Glutamatergic neuron (in vitro differentiated cells): ENCODE measurements around the gene EFNB2. TPM values are rescaled to one million over a fixed set of nuclear protein-coding genes. Genes with fewer than 3 reads are reported as not detected.

ENCODE experiments used
- DNase-seq: peaks from one replicate; pipeline ENCODE4 v3.0.0; 2022
- H3K27ac Mint-ChIP-seq: one replicate; pipeline ENCODE4 v1.8.0; 2020; ENCODE audit warnings: mild to moderate bottlenecking, mixed read lengths, inconsistent platforms; ENCODE audit not compliant: unreplicated experiment
- H3K27me3 Mint-ChIP-seq: one replicate; pipeline ENCODE4 v1.8.0; 2020; ENCODE audit warnings: mild to moderate bottlenecking, moderate library complexity, mixed read lengths, inconsistent platforms; ENCODE audit not compliant: unreplicated experiment
- H3K36me3 Mint-ChIP-seq: one replicate; pipeline ENCODE4 v1.8.0; 2020; ENCODE audit warnings: mild to moderate bottlenecking, mixed read lengths, inconsistent platforms; ENCODE audit not compliant: unreplicated experiment
- H3K4me1 Mint-ChIP-seq: one replicate; pipeline ENCODE4 v1.8.0; 2020; ENCODE audit warnings: mild to moderate bottlenecking, low read depth, mixed read lengths, inconsistent platforms; ENCODE audit not compliant: unreplicated experiment
- H3K4me3 Mint-ChIP-seq: one replicate; pipeline ENCODE4 v1.8.0; 2020; ENCODE audit warnings: mild to moderate bottlenecking, mixed read lengths, inconsistent platforms; ENCODE audit not compliant: unreplicated experiment
- H3K9me3 Mint-ChIP-seq: one replicate; pipeline ENCODE4 v1.8.0; 2020; ENCODE audit warnings: mild to moderate bottlenecking, moderate library complexity, mixed read lengths, inconsistent platforms; ENCODE audit not compliant: unreplicated experiment
- CTCF ChIP-seq: fragments of 200-600 bp; sonication (generic); IDR thresholded peaks from one replicate; pipeline ENCODE4 v1.5.0; 2021; ENCODE audit not compliant: partially characterized antibody, unreplicated experiment
- total RNA-seq: library from RNA; stranded (reverse); fragmentation: NEBNext Ultra II Directional; extraction: Animal tissue kit (Norgen Biotek cat#: 25700); gene quantifications from one replicate; pipeline ENCODE4 v1.2.1, GENCODE V29; 2021; ENCODE audit not compliant: unreplicated experiment

The EFNB2 gene
- total RNA-seq, 1 donor from 2014 or later = 51.1 TPM

GRCh38 chr13:106551350-106551749 lies 15.9 kb upstream of the EFNB2 start:
- peaks cover 2% of the 10 kb centered on the region for H3K4me1 Mint-ChIP-seq
- no peak for DNase-seq
- no peaks in the 10 kb centered on the region for H3K9me3 Mint-ChIP-seq
- no peak overlapping the region for H3K4me3 Mint-ChIP-seq
- no peaks in the 10 kb centered on the region for H3K36me3 Mint-ChIP-seq
- no peak for TF ChIP-seq CTCF
- H3K27ac Mint-ChIP-seq = no peak overlapping the region
- H3K27me3 Mint-ChIP-seq = no peaks in the 10 kb centered on the region

- TF ChIP-seq CTCF = no peak
- H3K4me3 Mint-ChIP-seq = no peak overlapping the region
- no peaks in the 10 kb centered on the region for H3K27me3 Mint-ChIP-seq
- H3K9me3 Mint-ChIP-seq = no peaks in the 10 kb centered on the region
- no peak for DNase-seq
- H3K4me1 Mint-ChIP-seq = peaks cover 2% of the 10 kb centered on the region
- H3K36me3 Mint-ChIP-seq = no peaks in the 10 kb centered on the region
- H3K27ac Mint-ChIP-seq = no peak overlapping the region
Measured at GRCh38 chr13:106550570-106551135, 15.2 kb upstream of the EFNB2 start.

- Mint-ChIP-seq H3K4me1 (peaks cover 2% of the 10 kb centered on the region), H3K27me3 (no peaks in the 10 kb centered on the region), H3K9me3 (no peaks in the 10 kb centered on the region), H3K4me3 (no peak overlapping the region), H3K27ac (no peak overlapping the region), H3K36me3 (no peaks in the 10 kb centered on the region)
- no peak for DNase-seq
- no peak for TF ChIP-seq CTCF
Measured at GRCh38 chr13:106548064-106548696, 12.7 kb upstream of the EFNB2 start.

- no peaks in the 10 kb centered on the region for H3K9me3 Mint-ChIP-seq
- no peaks in the 10 kb centered on the region for H3K36me3 Mint-ChIP-seq
- no peaks in the 10 kb centered on the region for H3K4me1 Mint-ChIP-seq
- no peak for TF ChIP-seq CTCF
- no peak overlapping the region for H3K27ac Mint-ChIP-seq
- H3K4me3 Mint-ChIP-seq = no peak overlapping the region
- H3K27me3 Mint-ChIP-seq = no peaks in the 10 kb centered on the region
- no peak for DNase-seq
Measured at GRCh38 chr13:106541826-106542225, 6.4 kb upstream of the EFNB2 start.

- no peak for DNase-seq
- no peak for TF ChIP-seq CTCF
- Mint-ChIP-seq H3K4me1 (peaks cover 3% of the 10 kb centered on the region), H3K4me3 (no peak overlapping the region), H3K27me3 (peaks cover 4% of the 10 kb centered on the region), H3K36me3 (no peaks in the 10 kb centered on the region), H3K27ac (no peak overlapping the region), H3K9me3 (peaks cover 5% of the 10 kb centered on the region)
Measured at GRCh38 chr13:106540613-106541012, 5.2 kb upstream of the EFNB2 start.
